Loucy (cell line): Measurements from ENCODE around the gene SCRT2.

Source experiments
- H2AFZ ChIP-seq: fragments of 200-600 bp; sonication (generic); 2 replicates; pipeline ENCODE4 v1.6.0; 2016; ENCODE audit warnings: antibody characterized with exemption, mild to moderate bottlenecking, low read length, moderate library complexity
- H3F3A ChIP-seq: fragments of 200-600 bp; 2 replicates; pipeline ENCODE4 v1.6.0; 2016; ENCODE audit warnings: antibody characterized with exemption, low read depth, mild to moderate bottlenecking
- H3K27me3 ChIP-seq: fragments of 200-600 bp; sonication (generic); 2 replicates; pipeline ENCODE4 v1.6.1; 2014; ENCODE audit warnings: low read length, mild to moderate bottlenecking; ENCODE audit not compliant: insufficient read depth, poor library complexity, severe bottlenecking
- H3K36me3 ChIP-seq: fragments of 200-600 bp; sonication (generic); 2 replicates; pipeline ENCODE4 v1.6.1; 2016; ENCODE audit warnings: low read length; ENCODE audit not compliant: insufficient read depth
- H3K4me1 ChIP-seq: fragments of 200-600 bp; sonication (generic); 2 replicates; pipeline ENCODE4 v1.5.1; 2014; ENCODE audit warnings: low read length, mild to moderate bottlenecking; ENCODE audit not compliant: insufficient read depth, poor library complexity, severe bottlenecking
- H3K4me2 ChIP-seq: fragments of 200-600 bp; sonication (generic); 2 replicates; pipeline ENCODE4 v1.6.0; 2014; ENCODE audit warnings: antibody characterized with exemption, low read length, low read depth, mild to moderate bottlenecking; ENCODE audit not compliant: poor library complexity, severe bottlenecking
- H3K4me3 ChIP-seq: fragments of 200-600 bp; sonication (generic); 2 replicates; pipeline ENCODE4 v1.5.1; 2014; ENCODE audit warnings: low read length, mild to moderate bottlenecking, mixed read lengths; ENCODE audit not compliant: poor library complexity, severe bottlenecking
- H3K79me2 ChIP-seq: fragments of 200-600 bp; sonication (generic); 2 replicates; pipeline ENCODE4 v1.6.1; 2014; ENCODE audit warnings: low read length; ENCODE audit not compliant: insufficient read depth
- H3K9ac ChIP-seq: fragments of 200-600 bp; sonication (generic); 2 replicates; pipeline ENCODE4 v1.6.0; 2014; ENCODE audit warnings: mild to moderate bottlenecking, low read depth, low read length, moderate library complexity; ENCODE audit not compliant: poor library complexity, severe bottlenecking
- H3K9me2 ChIP-seq: fragments of 200-600 bp; sonication (generic); replicated peaks from 2 replicates; pipeline ENCODE4 v1.6.1; 2016; ENCODE audit warnings: low read depth, low read length, mixed read lengths
- H3K9me3 ChIP-seq: fragments of 200-600 bp; sonication (generic); 2 replicates; pipeline ENCODE4 v1.6.1; 2014; ENCODE audit warnings: mild to moderate bottlenecking, antibody characterized with exemption, low read length, low read depth; ENCODE audit not compliant: insufficient read depth
- H4K20me1 ChIP-seq: fragments of 200-600 bp; sonication (generic); 2 replicates; pipeline ENCODE4 v1.6.0; 2014; ENCODE audit warnings: antibody characterized with exemption, low read length, mild to moderate bottlenecking; ENCODE audit not compliant: insufficient read depth, poor library complexity, severe bottlenecking
- CTCF ChIP-seq: fragments of 200-600 bp; sonication (generic); conservative IDR thresholded peaks from 2 replicates; pipeline ENCODE4 v1.5.1; 2014; ENCODE audit warnings: mild to moderate bottlenecking, antibody characterized with exemption, low read length
- EZH2phosphoT487 ChIP-seq: fragments of 200-600 bp; IDR thresholded peaks from 2 replicates; pipeline ENCODE4 v1.6.1; 2018; ENCODE audit warnings: antibody characterized with exemption, mild to moderate bottlenecking, moderate library complexity, borderline replicate concordance

SCRT2 gene

GRCh38 chr20:646868-647233, 28.8 kb downstream of the SCRT2 start:
- Histone ChIP-seq H3K9me3 (no peaks in the 10 kb centered on the region), H3K9ac (no peak overlapping the region), H3K36me3 (no peaks in the 10 kb centered on the region), H3K4me3 (no peak overlapping the region), H3K4me1 (peaks cover 3% of the 10 kb centered on the region), H3K79me2 (no peaks in the 10 kb centered on the region), H2AFZ (no peak overlapping the region), H3K4me2 (no peak overlapping the region), H3K9me2 (no peaks in the 10 kb centered on the region), H3F3A (no peaks in the 10 kb centered on the region), H3K27me3 (no peaks in the 10 kb centered on the region), H4K20me1 (no peaks in the 10 kb centered on the region)
- no peak for TF ChIP-seq CTCF
- no peak for TF ChIP-seq EZH2phosphoT487

GRCh38 chr20:646107-646867, 29.3 kb downstream of the SCRT2 start:
- H2AFZ ChIP-seq: peak overlapping the region; percentile 90; the same call in 1 of the 2 replicates
- no peak overlapping the region for H3K4me3 ChIP-seq

GRCh38 chr20:645318-646106, 30.1 kb downstream of the SCRT2 start:
- no peaks in the 10 kb centered on the region for H4K20me1 ChIP-seq
- H3K79me2 ChIP-seq: no peaks in the 10 kb centered on the region
- no peak for TF ChIP-seq EZH2phosphoT487
- peak; percentile 98 for TF ChIP-seq CTCF
- H3K9me3 ChIP-seq: no peaks in the 10 kb centered on the region
- no peaks in the 10 kb centered on the region for H3K36me3 ChIP-seq
- H3K27me3 ChIP-seq: no peaks in the 10 kb centered on the region
- peak overlapping the region; percentile 33 for H3K9ac ChIP-seq
- H3F3A ChIP-seq: 0 out of 2 replicates have a peak, but pooled peaks cover 3% of the 10 kb centered on the region
- peak overlapping the region; percentile 35 for H3K4me2 ChIP-seq
- H3K4me3 ChIP-seq: no peak overlapping the region
- H2AFZ ChIP-seq: peak overlapping the region; percentile 90
- no peaks in the 10 kb centered on the region for H3K9me2 ChIP-seq
- H3K4me1 ChIP-seq: peaks cover 3% of the 10 kb centered on the region

More at GRCh38 chr20:646107-646867, 29.3 kb downstream of the SCRT2 start:
- Histone ChIP-seq H4K20me1 (no peaks in the 10 kb centered on the region), H3K4me1 (peaks cover 3% of the 10 kb centered on the region), H3K9ac (peak overlapping the region; percentile 33), H3F3A (no peaks in the 10 kb centered on the region), H3K27me3 (no peaks in the 10 kb centered on the region), H3K36me3 (no peaks in the 10 kb centered on the region), H3K79me2 (no peaks in the 10 kb centered on the region), H3K9me2 (no peaks in the 10 kb centered on the region), H3K9me3 (no peaks in the 10 kb centered on the region), H3K4me2 (no peak overlapping the region)
- TF ChIP-seq EZH2phosphoT487 (no peak), CTCF (no peak)
